ENCODE results near the gene MICAL3.

The MICAL3 gene

GRCh38 chr22:17973217-17973616, 51.1 kb downstream of the MICAL3 start:
- in situ Hi-C loops (cut with MboI; ENCODE audit: low pct_unique_long_range_greater_than_20kb, low sequenced_read_pairs, unreplicated experiment), result no loop called here
- TF ChIP-seq, protein P1, sequence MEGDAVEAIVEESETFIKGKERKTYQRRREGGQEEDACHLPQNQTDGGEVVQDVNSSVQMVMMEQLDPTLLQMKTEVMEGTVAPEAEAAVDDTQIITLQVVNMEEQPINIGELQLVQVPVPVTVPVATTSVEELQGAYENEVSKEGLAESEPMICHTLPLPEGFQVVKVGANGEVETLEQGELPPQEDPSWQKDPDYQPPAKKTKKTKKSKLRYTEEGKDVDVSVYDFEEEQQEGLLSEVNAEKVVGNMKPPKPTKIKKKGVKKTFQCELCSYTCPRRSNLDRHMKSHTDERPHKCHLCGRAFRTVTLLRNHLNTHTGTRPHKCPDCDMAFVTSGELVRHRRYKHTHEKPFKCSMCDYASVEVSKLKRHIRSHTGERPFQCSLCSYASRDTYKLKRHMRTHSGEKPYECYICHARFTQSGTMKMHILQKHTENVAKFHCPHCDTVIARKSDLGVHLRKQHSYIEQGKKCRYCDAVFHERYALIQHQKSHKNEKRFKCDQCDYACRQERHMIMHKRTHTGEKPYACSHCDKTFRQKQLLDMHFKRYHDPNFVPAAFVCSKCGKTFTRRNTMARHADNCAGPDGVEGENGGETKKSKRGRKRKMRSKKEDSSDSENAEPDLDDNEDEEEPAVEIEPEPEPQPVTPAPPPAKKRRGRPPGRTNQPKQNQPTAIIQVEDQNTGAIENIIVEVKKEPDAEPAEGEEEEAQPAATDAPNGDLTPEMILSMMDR (IDR thresholded peaks at IDR 0.05; ENCODE audit: extremely low read depth, insufficient read depth, missing control alignments), result no peak
- DNase-seq (ENCODE audit: low spot score), result no peak

GRCh38 chr22:17972385-17973191, 51.8 kb downstream of the MICAL3 start:
- in situ Hi-C loops (cut with MboI; ENCODE audit: low pct_unique_long_range_greater_than_20kb, low sequenced_read_pairs, unreplicated experiment), result no loop called here
- DNase-seq (ENCODE audit: low spot score), result no peak
- TF ChIP-seq, protein P1 (IDR thresholded peaks at IDR 0.05; ENCODE audit: extremely low read depth, insufficient read depth, missing control alignments), result no peak

DNA sequence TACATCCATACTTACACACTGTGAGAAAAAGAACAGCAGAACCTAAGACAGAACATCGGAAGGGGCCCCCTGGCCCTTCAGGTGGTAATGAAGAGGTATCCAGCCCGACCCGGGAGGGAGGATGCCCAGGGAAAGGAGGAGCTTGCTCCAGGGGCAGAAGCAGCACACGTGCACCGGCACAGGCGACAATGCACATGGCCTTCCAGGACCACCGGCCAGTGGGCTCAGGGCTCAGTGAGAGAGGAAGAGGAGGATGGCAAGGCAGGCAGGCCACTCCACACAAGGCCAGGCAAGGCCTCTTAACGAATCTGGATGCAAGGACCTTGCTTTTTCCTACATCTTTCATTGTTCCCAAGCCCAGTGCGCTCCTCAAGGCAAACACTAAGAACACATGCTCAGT, 52.6 kb downstream of the MICAL3 start:
- in situ Hi-C loops (cut with MboI; ENCODE audit: low pct_unique_long_range_greater_than_20kb, low sequenced_read_pairs, unreplicated experiment), result no loop called here
- no peak for DNase-seq (ENCODE audit: low spot score)
- TF ChIP-seq, protein P1 (IDR thresholded peaks at IDR 0.05; ENCODE audit: extremely low read depth, insufficient read depth, missing control alignments), result no peak

DNA sequence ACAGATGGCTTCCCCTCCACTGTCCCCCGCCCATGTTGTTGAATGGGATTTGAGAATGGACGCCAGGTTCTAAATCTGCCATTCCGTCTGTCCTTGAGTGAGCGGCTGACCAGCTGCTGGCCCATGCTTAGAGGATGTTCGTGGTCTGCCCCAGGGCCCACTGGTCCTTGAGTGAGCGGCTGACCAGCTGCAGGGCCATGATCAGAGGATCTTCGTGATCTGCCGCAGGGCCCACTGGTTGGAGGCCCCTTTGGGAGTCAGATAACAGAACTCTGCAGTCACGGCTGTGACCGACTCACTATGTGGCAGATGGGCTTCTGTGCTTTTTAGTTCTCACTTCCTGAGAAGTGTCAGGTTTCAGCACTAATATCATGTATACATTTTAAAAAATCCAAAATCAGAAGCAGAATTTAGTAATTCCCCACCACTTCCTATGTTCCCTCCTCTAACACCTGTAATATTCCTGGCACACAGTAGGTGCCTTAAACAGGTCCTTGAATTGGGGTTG, 54.1 kb downstream of the MICAL3 start:
- in situ Hi-C loops (cut with MboI; ENCODE audit: low pct_unique_long_range_greater_than_20kb, low sequenced_read_pairs, unreplicated experiment), result no loop called here
- DNase-seq (ENCODE audit: low spot score), result no peak
- TF ChIP-seq, protein P1 (IDR thresholded peaks at IDR 0.05; ENCODE audit: extremely low read depth, insufficient read depth, missing control alignments), result no peak

DNA sequence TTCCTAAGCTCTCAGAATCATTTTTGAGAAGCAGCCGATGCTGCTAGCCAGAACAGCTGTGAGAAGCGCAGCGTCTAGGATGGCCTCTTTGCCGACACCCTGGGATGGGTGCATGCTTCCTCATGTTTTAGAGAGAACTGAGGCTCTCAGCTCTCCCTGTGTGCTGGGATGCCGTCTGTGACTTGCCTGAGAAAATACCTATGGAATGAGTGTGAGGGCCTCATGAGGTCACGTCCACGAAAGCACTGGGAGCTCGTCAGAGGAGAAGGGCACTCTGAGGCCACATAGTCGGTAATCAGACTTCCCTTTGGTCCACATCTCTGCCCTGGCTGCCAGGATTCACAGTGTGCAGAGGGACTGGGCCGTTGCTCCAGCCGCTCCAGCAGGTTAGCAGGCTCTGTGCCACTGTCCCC, 54.7 kb downstream of the MICAL3 start:
- TF ChIP-seq, protein P1 (IDR thresholded peaks at IDR 0.05; ENCODE audit: extremely low read depth, insufficient read depth, missing control alignments), result no peak
- in situ Hi-C loops (cut with MboI; ENCODE audit: low pct_unique_long_range_greater_than_20kb, low sequenced_read_pairs, unreplicated experiment), result no loop called here

GRCh38 chr22:17968126-17968525, 56.2 kb downstream of the MICAL3 start:
- in situ Hi-C loops (cut with MboI; ENCODE audit: low pct_unique_long_range_greater_than_20kb, low sequenced_read_pairs, unreplicated experiment), result no loop called here
- DNase-seq (ENCODE audit: low spot score), result no peak
- TF ChIP-seq, protein P1 (IDR thresholded peaks at IDR 0.05; ENCODE audit: extremely low read depth, insufficient read depth, missing control alignments), result no peak

More for the DNA sequence above, 54.7 kb downstream of the MICAL3 start:
- DNase-seq (ENCODE audit: low spot score), result no peak

Data from GM13977 (cell line).